GM18519 (cell line): ENCODE measurements around the gene KMT2E.
"Not testable (repeated sequence)": the region's sequence is repeated elsewhere in the genome, so short reads cannot be mapped to it uniquely, and the experiment has no call there.

Experiments used
- ATAC-seq: cut with Tn5 transposase; IDR thresholded peaks from one replicate; pipeline ENCODE4 v1.9.1; 2021; ENCODE audit warnings: mild to moderate bottlenecking, moderate library complexity; ENCODE audit not compliant: unreplicated experiment, low FRiP score

Gene KMT2E

DNA sequence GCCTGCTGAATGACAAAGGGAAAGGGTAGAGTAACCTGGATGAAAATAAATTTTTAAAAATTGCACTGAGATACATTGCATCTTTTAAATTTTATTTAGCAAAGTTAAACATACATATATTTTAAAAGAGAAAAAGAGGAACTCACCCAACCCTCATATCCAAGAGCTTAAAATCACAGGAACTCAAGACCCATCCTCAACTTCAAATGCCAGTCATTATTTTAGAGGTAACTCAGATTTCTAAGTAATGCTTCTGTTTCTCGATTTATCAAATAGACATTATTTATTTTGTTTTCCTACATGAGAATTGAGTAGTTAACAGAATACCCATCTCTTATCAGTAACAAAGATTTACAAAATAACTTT is 32.4 kb upstream of the KMT2E start:
- no peak for ATAC-seq

DNA sequence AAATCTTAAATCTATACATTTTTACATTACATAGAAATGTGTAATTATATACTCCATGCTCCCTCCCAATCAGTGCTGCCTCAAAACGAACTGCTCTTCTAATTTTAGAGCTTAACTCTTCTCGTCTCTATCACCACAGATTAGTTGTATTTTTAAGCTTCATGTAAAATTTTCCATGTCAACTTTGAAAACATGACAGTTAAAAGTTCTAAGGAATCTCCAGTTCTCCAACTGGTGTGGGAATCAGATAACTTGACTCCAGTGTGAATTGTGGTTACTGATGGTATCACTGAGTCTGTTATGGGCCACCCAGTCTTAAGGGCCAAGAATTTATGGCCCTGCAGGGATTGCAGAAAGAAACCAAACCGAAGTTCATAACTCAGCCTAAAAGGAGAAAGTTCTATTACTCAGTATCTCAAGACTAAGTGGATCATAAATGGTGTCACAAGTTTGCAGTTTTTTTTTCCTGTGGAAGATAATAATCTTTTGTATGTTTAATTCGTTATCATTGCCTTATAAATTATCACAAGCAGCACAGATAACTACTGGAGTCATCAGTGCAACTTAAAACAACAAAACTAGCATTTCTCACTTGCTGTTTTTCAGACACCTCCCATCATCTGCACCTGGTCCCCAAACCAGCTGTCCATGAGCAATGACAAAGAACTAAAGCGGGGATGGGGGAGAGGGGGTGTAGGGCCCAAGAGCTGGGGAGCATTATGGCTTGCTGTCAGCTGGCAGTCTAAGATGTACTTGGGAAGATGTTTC is 31.5 kb upstream of the KMT2E start:
- no peak for ATAC-seq

DNA sequence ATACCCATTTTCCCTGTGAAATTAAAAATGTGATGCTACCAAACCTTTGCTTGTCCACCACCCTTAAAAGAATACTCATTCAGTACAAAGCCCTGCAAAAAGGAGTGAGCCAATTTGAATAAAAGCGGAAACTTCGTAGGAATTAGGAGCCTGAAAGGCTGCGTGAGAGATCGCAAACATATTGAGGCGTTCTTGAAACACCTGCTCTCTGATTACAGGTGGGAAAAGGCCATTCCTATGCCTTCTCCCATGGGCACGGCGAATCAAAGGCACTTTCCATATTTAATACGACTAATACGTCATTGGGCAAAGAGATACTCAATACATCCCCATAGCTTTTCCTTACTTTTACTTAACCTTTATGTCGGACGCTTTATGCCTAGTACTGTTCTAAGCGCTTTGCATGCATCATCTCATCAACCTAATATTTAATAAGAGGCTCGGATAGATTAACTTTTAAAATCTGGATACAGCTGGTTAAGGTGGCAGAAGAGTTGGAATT is 30.9 kb upstream of the KMT2E start:
- ATAC-seq = no peak

DNA sequence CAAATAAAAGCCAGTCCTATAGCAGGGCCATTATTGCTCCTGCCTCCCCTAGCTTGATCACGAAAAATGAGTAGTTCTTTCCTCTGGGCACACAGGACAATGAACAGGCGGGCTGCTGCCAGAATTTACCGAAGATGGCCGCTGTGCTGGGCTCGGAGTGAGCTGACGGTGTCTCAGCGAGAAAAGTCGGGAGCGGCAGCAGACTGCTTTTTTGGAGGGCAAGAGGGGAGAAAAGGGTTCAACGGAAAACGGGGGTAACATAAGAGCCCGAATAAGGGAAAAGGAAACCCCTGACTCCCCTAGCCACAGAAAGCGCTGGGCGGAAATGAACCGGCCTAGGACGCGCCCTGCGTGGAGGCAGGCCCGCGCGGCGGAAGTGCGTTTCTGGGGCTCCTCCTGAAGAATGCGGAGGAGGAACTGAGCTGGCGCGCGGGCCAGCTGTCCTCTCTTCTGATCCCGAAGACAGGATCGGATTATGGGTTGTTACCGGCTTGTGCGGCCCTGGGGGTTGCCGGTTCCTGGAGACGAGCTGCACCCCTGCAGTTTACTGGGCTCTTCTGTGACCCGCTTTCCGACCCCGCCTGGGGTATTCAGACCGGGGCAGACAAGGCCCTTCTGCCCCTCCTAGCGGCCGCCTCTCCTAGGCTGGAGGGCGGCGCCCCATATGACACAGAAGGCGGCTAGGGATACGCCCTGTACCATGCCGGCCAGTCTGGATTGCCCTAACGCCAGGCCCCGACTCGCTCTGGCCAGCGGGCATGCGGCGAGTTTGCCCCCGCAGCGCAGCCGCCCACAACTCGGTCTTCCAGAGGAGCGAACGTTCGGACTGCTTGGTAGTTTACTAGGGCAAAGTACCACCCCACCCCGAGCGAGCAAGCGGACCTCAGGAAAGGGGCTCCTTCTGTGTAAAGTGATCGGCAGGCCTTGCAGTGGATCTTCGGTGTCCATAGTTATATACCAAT is 30.1 kb upstream of the KMT2E start:
- ATAC-seq = peak; percentile 66

DNA sequence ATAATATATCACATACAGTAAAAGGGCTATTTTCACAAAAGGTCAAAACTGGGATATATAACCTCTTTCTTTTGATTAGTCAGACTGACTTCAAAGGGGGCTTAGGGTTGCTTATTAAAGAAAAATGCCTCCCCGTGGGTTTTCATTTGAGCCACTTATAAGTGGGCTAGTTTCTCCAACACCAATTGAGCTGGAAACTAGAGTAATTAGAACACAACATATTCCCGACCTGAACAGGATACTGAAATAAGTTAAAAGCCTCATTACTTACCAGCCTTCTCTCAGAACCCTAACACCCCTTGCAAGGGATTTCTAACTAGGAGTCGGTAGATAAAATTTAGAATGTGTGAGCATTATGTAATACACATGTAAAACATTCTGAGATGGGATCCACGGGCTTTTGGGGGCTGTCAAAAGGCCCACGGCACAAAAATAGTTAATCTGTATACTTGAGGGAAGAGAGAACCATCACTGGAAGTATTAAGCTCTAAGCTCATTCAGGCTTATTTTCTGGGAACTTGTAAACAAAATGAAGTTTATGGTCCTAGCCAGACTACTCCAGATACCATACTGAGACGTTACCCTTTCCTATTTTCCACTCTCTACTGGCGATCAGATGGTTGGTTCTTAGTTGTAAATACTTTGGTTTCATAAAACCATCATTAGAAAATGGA is 29.3 kb upstream of the KMT2E start:
- ATAC-seq = no peak

DNA sequence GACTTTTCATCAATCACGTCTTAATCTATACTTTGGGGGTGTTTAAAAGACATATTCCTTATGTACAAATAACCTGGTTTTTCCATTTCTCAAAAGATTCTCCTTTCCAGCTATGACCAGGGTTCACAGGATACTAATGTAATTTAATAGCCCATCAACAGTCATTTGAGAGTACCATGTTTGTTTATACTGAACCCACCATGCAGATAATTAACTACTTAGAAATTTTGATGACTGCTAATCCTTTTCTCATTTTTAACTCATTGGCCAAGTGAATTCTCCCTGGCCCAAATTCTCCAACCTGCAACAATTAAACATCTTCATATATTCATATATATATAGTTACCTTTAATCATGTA is 28.8 kb upstream of the KMT2E start:
- ATAC-seq = no peak

DNA sequence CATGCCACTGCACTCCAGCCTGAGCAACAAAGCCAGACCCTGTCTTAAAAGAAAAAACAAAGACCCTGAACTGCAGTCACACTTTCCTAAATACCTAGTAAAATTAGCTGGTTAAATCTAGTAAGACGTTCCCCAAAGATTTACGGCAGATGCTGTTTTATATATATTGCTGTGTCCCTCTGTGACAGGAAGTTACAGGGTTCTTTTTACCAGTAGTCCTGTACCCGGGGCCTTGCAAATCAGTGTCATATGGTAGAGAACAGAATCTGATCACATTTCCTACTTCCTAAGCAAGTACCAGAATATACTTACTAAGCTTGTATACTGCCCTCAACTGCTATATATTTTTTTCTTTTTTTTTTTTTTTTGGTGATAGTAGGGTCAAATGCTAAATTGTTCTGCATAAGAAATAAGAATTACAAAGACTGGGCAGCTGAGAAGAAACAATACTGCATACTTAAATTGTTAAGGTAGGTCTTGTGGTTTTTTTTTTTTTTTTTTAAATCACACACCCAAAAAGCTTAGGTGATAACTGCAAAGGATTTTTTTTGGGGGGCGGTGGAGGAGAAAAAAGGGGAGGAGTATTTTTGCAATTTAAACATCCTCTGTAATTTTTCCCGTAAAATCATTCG is 27.3 kb upstream of the KMT2E start:
- no peak for ATAC-seq

DNA sequence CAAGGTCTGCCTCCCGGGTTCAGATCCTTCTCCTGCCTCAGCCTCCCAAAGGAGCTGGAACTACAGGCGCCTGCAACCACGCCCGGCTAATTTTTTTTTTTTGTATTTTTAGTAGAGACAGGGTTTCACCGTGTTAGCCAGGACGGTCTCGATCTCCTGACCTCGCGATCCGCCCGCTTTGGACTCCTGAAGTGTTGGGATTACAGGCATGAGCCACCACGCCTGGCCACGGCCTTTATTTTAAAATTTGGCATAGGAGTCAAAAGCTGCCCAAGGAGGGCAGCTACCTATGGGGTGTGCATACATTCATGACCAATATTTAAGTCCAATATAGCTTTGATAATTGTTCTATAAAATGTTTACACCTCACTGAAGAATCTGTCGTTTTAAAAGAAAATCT is 26.6 kb upstream of the KMT2E start:
- not testable (repeated sequence) for ATAC-seq

DNA sequence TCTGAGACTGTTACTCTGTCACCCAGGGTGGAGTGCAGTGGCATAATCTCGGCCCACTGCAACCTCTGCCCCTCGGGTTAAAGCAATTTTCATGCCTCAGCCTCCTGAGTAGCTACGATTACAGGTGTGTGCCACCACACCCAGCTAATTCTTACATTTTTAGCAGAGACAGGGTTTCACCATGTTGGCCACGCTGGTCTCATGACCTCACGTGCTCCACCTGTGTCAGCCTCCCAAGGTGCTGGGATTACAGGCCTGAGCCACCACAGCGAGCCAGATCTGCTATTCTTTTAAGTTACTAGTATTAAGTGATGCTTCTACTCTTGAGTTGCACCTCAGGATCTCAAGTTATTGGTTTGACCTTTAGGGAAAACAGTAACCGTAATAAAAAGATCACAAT is 23.0 kb upstream of the KMT2E start:
- ATAC-seq = no peak

DNA sequence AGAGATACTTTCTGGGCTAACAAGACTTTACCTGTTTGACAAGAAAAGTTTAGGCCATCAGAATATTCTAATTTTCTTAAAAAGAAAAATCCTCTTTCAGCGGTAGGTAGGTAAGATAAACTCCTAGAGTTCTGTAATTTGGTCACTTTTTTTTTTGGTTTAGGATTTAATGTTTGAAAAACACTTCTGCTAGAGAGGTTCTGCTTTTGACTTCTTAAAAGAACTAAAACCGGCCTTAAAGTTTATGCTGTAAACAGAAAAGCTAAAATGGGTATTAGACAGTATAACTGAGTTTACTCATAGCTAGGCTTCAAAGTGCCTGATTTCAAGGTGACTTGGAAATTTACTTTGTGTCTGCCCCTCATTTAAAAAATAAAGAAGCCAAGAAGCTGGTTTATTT is 21.7 kb upstream of the KMT2E start:
- ATAC-seq = no peak

DNA sequence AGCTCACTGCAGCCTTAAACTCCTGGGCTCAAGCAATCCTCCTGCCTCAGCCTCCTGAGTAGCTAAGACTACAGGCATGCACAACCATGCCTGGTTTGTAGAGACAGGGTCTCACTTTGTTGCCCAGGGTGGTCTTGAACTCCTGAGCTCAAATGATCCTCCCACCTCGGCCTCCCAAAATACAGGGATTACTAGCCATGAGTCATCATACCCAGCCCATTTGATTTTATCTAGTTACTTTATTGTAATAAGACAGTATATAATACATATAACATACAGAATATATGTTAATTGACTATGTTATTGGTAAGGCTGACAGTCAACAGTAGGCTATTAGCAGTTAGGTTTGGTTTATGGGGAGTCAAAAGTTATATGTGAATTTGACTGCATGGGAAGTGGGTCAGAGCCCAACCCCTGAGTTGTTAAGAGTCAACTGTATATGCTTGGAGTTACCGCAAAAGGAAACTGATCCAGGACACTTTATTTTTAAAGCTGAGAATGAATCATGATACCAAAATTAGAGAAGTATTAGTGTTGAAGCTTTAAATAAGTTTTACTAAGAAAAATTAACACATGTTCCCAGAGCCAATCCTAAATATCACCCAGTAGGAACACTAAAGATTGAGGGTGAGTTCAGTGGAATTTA is 20.7 kb upstream of the KMT2E start:
- no peak for ATAC-seq

DNA sequence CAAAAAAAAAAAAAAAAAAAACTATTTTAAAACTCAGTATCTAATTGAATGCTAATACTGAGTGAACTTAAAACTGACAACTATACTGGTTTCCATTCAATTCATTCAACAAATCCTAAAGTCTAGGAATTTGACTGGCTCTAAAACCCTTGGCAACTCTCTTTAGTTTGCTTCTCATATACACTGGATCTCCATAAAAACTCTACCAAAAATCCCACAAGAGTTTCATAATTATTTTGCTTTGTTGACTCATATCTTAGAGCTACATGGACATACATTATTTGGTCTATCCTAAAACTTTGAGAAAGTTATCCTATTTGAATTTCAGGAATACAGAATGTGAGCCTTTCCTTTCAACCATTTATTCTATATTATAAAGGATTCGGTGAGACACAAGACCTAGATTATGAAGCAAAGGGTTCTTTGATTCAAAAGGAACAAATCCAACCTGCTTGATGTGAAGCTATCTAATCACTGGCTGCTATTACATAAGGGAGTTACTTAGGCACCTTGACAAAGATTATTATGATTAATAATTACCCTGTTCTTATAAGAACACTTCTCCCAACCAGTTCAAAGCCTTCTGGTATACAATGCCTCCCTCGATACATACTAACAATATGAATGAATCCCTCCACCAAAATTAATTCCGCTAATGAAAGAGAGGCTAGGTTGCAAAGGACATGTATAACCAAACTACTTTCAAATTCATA is 15.8 kb upstream of the KMT2E start:
- ATAC-seq = no peak

DNA sequence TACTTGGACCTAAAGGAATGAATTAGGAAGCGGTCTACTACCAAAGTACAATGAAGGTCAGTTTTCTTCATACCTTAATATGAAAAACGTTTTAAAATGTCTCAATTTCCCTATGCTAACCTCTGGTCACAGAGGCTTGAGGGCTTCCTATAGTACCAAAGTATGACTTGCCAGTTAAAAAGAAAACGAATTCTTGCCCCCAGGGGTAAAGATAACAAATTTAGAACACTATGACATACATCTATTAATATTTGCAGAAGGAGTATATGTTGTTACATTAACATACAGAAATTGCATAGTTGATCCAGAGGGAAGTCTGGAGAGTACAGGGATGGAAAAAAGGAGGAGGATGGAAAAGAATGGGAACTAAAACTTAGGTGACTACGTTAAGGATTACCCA is 13.8 kb upstream of the KMT2E start:
- no peak for ATAC-seq

DNA sequence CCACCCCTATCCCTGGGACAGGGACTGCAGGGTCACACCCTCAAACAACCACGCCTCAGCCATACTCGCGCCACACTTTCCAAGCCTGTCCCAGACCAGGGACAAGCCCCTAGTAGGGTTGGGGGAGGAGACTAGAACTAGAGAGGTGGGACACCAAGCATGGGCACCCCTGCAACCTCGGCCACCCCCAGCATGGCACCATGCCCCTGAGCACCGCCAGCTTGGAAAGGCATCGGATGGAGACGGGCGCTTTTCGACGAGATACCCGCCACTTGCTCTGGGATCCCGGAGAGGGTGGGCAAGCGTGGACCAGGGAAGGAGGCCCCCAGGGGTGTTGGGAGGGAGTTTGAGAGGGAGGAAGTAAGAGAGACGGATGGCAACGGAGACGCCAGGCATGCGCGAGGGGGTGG is 13.1 kb upstream of the KMT2E start:
- ATAC-seq = no peak

DNA sequence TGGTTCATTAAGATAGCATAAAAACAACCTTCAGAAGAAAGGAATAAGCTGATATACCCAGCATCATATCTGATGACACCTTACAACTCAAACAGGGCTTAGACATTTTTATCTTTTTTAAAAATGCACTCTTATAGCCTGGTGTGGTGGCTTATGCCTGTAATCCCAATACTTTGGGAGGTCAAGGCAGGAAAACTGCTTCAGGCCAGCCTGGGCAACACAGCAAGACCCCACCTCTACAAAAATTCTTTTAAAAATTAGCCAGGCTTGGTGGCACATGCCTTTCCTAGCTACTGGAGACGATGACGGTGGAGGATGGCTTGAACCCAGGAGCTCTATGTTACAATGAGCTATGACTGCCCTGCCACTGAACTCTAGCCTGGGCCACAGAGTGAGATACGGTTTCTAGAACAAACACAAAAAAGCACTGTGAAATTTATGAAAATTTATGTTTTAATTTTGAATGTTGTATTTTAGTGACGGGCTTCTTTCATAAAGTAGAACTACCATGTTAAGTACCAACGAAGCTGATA is 12.3 kb upstream of the KMT2E start:
- no peak for ATAC-seq

DNA sequence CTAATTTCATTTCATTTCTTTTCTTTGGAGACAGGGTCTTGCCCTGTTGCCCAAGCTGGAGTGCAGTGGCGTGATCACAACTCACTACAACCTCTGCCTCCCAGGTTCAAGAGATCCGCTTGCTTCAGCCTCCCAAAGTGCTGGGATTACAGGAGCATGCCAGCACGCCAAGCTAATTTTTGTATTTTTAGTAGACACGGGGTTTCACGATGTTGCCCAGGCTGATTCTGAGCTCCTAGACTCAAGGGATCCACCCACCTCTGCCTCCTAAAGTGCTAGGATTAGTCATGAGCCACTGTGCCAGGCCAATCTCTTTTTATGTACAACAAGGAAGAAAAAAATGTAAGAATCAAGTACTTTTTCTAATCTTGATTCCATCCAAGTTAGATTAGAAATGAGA is 10.7 kb upstream of the KMT2E start:
- no peak for ATAC-seq

DNA sequence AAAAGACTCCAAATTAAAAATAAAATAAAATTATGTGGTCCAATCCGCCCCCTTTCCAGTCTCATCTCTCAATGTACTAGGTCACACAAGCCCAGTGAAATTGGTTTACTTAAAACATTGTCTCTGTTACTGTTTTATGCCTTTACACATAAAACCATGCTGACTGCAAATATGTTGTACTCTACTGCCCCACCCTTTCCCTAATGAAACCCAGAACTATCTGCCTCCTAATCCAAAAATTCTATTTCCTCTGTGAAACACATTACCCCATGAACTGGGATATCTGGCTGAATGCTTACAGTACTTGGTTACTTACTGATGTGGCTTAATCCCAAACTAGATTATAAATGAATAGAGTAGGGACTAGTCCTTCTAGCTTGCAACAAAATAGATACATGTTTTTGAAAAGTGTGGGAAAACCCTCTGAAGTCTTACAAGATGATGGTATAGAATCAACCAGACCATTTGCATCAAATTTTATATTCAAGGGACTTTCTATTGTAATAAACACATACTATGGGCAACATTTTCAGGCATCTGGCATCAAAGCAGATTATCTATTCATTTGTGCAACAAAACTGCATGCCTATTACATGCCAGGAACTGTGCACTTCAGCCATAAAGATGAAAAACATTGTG is 10.0 kb upstream of the KMT2E start:
- no peak for ATAC-seq

DNA sequence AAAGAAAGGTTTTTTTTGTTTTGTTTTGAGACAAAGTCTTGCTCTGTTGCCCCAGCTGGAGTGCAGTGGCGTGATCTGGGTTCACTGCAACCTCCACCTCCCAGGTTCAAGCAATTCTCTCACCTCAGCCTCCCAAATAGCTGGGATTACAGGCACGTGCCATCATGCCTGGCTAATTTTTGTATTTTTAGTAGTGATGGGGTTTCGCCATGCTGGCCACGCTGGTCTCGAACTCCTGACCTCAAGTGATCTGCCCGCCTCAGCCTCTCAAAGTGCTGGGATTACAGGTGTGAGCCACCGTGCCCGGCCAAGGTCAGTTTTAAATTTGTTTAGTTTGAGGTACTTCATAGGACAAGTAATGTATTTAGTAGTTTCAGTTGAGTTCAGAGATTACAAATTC is 9.0 kb upstream of the KMT2E start:
- ATAC-seq = not testable (repeated sequence)

DNA sequence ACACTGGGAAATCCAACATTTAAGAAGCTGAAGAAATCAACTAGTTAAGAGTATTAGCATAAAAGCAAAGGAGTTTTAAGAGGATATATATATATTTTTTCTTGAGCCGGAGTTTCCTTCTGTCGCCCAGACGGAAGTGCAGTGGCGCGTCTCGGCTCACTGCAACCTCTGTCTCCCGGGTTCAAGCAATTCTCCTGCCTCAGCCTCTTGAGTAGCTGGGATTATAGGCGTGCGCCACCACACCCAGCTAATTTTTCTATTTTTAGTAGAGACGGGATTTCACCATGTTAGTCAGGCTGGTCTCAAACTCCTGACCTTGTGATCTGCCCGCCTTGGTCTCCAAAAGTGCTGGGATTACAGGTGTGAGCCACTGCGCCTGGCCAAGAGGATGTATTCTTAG is 8.5 kb upstream of the KMT2E start:
- not testable (repeated sequence) for ATAC-seq
